Hepatocyte (in vitro differentiated cells): Measurements from ENCODE around the gene WNT6. TPM values are rescaled to one million over a fixed set of nuclear protein-coding genes. Genes with fewer than 3 reads are reported as not detected.
"Not testable (repeated sequence)": the region's sequence is repeated elsewhere in the genome, so short reads cannot be mapped to it uniquely, and the experiment has no call there.

Source experiments
- DNase-seq: peaks from one replicate; pipeline ENCODE4 v3.0.0-alpha.2; 2016; ENCODE audit warnings: low spot score
- H2AFZ ChIP-seq: fragments of 200-600 bp; sonication (generic); 2 replicates; pipeline ENCODE4 v1.6.0; 2016; ENCODE audit warnings: antibody characterized with exemption, mild to moderate bottlenecking
- H3K27ac ChIP-seq: fragments of 200-600 bp; sonication (generic); 2 replicates; pipeline ENCODE4 v1.5.1; 2016; ENCODE audit warnings: mild to moderate bottlenecking
- H3K27me3 ChIP-seq: fragments of 200-600 bp; sonication (generic); 2 replicates; pipeline ENCODE4 v1.6.1; 2016
- H3K36me3 ChIP-seq: fragments of 200-600 bp; sonication (generic); replicated peaks from 2 replicates; pipeline ENCODE4 v1.5.1; 2016; ENCODE audit warnings: low read depth; ENCODE audit not compliant: insufficient read depth
- H3K4me1 ChIP-seq: fragments of 200-600 bp; sonication (generic); 2 replicates; pipeline ENCODE4 v1.5.1; 2016; ENCODE audit warnings: mild to moderate bottlenecking, moderate library complexity; ENCODE audit not compliant: insufficient read depth
- H3K4me2 ChIP-seq: fragments of 200-600 bp; sonication (generic); 2 replicates; pipeline ENCODE4 v1.6.0; 2016
- H3K4me3 ChIP-seq: fragments of 200-600 bp; sonication (generic); 2 replicates; pipeline ENCODE4 v1.5.1; 2016; ENCODE audit warnings: mild to moderate bottlenecking
- H3K79me2 ChIP-seq: fragments of 200-600 bp; sonication (generic); 2 replicates; pipeline ENCODE4 v1.6.0; 2017; ENCODE audit warnings: mild to moderate bottlenecking
- H3K9me2 ChIP-seq: fragments of 200-600 bp; sonication (generic); replicated peaks from 2 replicates; pipeline ENCODE4 v1.6.0; 2017; ENCODE audit warnings: mild to moderate bottlenecking; ENCODE audit not compliant: insufficient read depth
- H3K9me3 ChIP-seq: fragments of 200-600 bp; sonication (generic); 2 replicates; pipeline ENCODE4 v1.5.1; 2016; ENCODE audit warnings: low read depth, mild to moderate bottlenecking
- H4K20me1 ChIP-seq: fragments of 200-600 bp; sonication (generic); 2 replicates; pipeline ENCODE4 v1.6.0; 2016; ENCODE audit warnings: mild to moderate bottlenecking; ENCODE audit not compliant: insufficient read depth, poor library complexity, severe bottlenecking
- EZH2 ChIP-seq: fragments of 200-600 bp; sonication (generic); IDR thresholded peaks from 2 replicates; pipeline ENCODE4 v1.6.1; 2016; ENCODE audit warnings: antibody characterized with exemption, mild to moderate bottlenecking, borderline replicate concordance
- EZH2phosphoT487 ChIP-seq: fragments of 200-600 bp; sonication (generic); IDR thresholded peaks from one replicate; pipeline ENCODE4 v1.6.1; 2018; ENCODE audit warnings: antibody characterized with exemption, mild to moderate bottlenecking, low read depth, moderate library complexity; ENCODE audit not compliant: unreplicated experiment, severe bottlenecking
- WGBS: methylation state at CpG from one replicate; pipeline ENCODE4 v1.1.6; 2016; ENCODE audit warnings: low lambda C conversion rate; ENCODE audit errors: missing lambda C conversion rate; 5-methylcytosine and 5-hydroxymethylcytosine counted together
- polyA plus RNA-seq: library from polyadenylated mRNA; unstranded; fragments of >200 nt; fragmentation: Nextera tagmentation; extraction: Ambion mirVana; gene quantifications from 2 replicates; pipeline ENCODE4 v1.2.1, GENCODE V29; 2016
- total RNA-seq: library from RNA; depleted of rRNA; stranded (reverse); fragments of >200 nt; gene quantifications from 2 replicates; pipeline ENCODE4 v1.2.3, GENCODE V29; 2014
- TF ChIP-seq, protein P1 (sequence below): fragments of 200-600 bp; sonication (generic); IDR thresholded peaks from 2 replicates; pipeline ENCODE4 v1.5.1; 2016; ENCODE audit warnings: antibody characterized with exemption, mild to moderate bottlenecking; ENCODE audit not compliant: poor library complexity

WNT6 gene
- total and polyA plus RNA-seq, 2 experiments from 2014 or later: 7.1 to 22.8 TPM

DNA sequence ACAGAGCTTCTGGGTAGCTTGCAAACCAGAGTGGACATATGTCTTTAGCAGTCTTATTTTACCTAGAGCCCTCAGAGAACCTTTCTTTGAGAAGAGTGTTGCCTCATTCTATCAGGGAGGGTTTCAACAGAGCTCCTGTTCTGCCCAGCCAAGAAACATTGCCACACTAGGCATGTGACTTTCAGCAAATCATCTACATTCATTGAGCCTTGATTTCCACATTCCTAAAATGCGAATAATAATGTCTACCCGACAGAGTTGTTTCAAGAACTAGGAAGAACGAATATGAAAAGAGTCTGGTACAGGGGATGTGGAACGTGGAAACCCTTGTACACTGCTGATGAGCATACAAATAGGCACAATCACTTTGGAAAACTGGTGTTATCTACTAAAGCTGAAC lies 20.2 kb upstream of the WNT6 start:
- Histone ChIP-seq H3K4me2 (no peak overlapping the region), H3K4me3 (no peak overlapping the region)

DNA sequence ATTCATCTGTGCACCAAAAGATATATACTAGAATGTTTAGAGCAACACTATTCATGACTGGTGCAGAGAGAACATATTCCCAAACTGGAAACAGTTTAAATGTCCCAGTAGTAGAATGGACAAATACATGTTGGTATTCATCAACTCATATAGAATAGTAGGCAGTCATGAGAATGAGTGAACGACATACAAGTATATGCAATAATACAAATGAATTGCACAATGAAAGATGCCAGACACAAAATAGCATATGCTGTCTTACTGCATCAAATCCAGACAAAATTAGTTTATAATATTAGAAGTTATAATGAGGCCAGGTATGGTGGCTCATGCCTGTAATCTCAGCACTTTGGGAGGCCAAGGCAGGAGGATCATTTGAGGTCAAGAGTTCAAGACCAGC lies 19.7 kb upstream of the WNT6 start:
- TF ChIP-seq EZH2phosphoT487 (no peak), EZH2 (no peak)
- TF ChIP-seq, protein P1, sequence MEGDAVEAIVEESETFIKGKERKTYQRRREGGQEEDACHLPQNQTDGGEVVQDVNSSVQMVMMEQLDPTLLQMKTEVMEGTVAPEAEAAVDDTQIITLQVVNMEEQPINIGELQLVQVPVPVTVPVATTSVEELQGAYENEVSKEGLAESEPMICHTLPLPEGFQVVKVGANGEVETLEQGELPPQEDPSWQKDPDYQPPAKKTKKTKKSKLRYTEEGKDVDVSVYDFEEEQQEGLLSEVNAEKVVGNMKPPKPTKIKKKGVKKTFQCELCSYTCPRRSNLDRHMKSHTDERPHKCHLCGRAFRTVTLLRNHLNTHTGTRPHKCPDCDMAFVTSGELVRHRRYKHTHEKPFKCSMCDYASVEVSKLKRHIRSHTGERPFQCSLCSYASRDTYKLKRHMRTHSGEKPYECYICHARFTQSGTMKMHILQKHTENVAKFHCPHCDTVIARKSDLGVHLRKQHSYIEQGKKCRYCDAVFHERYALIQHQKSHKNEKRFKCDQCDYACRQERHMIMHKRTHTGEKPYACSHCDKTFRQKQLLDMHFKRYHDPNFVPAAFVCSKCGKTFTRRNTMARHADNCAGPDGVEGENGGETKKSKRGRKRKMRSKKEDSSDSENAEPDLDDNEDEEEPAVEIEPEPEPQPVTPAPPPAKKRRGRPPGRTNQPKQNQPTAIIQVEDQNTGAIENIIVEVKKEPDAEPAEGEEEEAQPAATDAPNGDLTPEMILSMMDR: no peak

More for the DNA sequence above, 20.2 kb upstream of the WNT6 start:
- no peaks in the 10 kb centered on the region for H3K9me3 ChIP-seq
- no peaks in the 10 kb centered on the region for H3K79me2 ChIP-seq
- DNase-seq: no peak
- no peaks in the 10 kb centered on the region for H3K9me2 ChIP-seq
- H3K27ac ChIP-seq: no peak overlapping the region
- peaks cover 9% of the 10 kb centered on the region for H3K27me3 ChIP-seq
- TF ChIP-seq EZH2phosphoT487: no peak
- TF ChIP-seq, protein P1: no peak
- no peak for TF ChIP-seq EZH2
- no peaks in the 10 kb centered on the region for H3K36me3 ChIP-seq
- no peak overlapping the region for H2AFZ ChIP-seq
- no peaks in the 10 kb centered on the region for H4K20me1 ChIP-seq
- WGBS: 72% methylated on average over 4 of the region's 4 CpGs
- H3K4me1 ChIP-seq: no peaks in the 10 kb centered on the region

DNA sequence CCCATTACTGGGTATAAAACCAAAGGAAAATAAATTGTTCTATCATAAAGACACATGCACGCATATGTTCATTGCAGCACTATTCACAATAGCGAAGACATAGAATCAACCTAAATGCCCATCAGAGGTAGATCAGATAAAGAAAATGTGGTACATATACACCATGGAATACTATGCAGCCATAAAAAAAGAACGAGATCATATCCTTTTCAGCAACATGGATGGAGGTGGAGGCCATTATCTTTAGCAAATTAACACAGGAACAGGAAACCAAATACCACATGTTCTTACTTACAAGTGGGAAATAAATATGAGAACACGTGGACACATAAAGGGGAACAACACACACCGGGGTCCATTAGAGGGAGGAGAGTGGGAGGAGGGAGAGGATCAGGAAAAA lies 15.3 kb upstream of the WNT6 start:
- H3K36me3 ChIP-seq, H3K9me2 ChIP-seq, H3K79me2 ChIP-seq, H4K20me1 ChIP-seq, H3K9me3 ChIP-seq, H3K4me2 ChIP-seq, H2AFZ ChIP-seq, H3K27ac ChIP-seq, H3K27me3 ChIP-seq, H3K4me3 ChIP-seq, H3K4me1 ChIP-seq, DNase-seq: not testable (repeated sequence)
- 81% methylated on average over 5 of the region's 5 CpGs for WGBS

More for the DNA sequence above, 19.7 kb upstream of the WNT6 start:
- Histone ChIP-seq H3K27ac (no peak overlapping the region), H3K27me3 (peaks cover 6% of the 10 kb centered on the region), H3K4me2 (no peak overlapping the region), H3K9me3 (no peaks in the 10 kb centered on the region), H3K4me3 (no peak overlapping the region), H3K4me1 (no peaks in the 10 kb centered on the region), H3K36me3 (no peaks in the 10 kb centered on the region), H4K20me1 (no peaks in the 10 kb centered on the region), H3K79me2 (no peaks in the 10 kb centered on the region), H3K9me2 (no peaks in the 10 kb centered on the region), H2AFZ (no peak overlapping the region)
- 89% methylated on average over 1 of the region's 1 CpG for WGBS
- DNase-seq: no peak

DNA sequence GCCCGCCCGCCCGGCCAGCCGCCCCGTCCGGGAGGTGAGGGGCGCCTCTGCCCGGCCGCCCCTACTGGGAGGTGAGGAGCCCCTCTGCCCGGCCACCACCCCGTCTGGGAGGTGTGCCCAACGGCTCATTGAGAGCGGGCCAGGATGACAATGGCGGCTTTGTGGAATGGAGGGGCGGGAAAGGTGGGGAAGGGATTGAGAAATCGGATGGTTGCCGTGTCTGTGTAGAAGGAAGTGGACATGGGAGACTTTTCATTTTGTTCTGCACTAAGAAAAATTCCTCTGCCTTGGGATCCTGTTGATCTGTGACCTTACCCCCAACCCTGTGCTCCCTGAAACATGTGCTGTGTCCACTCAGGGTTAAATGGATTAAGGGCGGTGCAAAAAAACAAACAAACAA lies 12.6 kb upstream of the WNT6 start:
- not testable (repeated sequence) for H3K79me2 ChIP-seq, H3K4me3 ChIP-seq, H3K4me2 ChIP-seq, H4K20me1 ChIP-seq, H3K4me1 ChIP-seq, H3K36me3 ChIP-seq, H3K27me3 ChIP-seq, H3K27ac ChIP-seq, H3K9me3 ChIP-seq, H3K9me2 ChIP-seq, H2AFZ ChIP-seq, DNase-seq
- WGBS: 98% methylated on average over 5 of the region's 18 CpGs

DNA sequence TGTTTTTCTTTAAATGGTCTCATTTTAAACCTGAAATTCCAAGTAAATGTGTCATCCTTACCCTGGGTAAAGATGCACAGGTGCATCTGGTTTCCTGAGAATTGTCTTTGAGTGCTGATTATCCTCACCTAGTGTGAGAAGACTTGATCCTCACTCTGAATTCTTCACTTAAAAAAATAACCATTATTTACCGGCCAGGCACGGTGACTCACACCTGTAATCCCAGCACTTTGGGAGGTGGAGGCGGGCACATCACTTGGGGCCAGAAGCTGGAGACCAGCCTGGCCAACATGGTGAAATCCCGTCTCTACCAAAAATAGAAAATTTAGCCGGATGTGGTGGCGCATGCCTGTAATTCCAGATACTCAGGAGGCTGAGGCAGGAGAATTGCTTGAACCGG lies 9.9 kb upstream of the WNT6 start:
- Histone ChIP-seq H3K27ac (no peak overlapping the region), H3K9me2 (no peaks in the 10 kb centered on the region), H3K79me2 (no peaks in the 10 kb centered on the region), H2AFZ (no peak overlapping the region), H3K27me3 (peaks cover 12% of the 10 kb centered on the region), H4K20me1 (no peaks in the 10 kb centered on the region), H3K4me2 (no peak overlapping the region), H3K36me3 (no peaks in the 10 kb centered on the region), H3K4me1 (no peaks in the 10 kb centered on the region), H3K9me3 (no peaks in the 10 kb centered on the region), H3K4me3 (no peak overlapping the region)
- no peak for TF ChIP-seq EZH2phosphoT487
- TF ChIP-seq, protein P1: no peak
- no peak for TF ChIP-seq EZH2
- WGBS: 72% methylated on average over 7 of the region's 7 CpGs
- DNase-seq: no peak
